Measurements from ENCODE around the gene ZBTB11.
"Not testable (repeated sequence)": the region's sequence is repeated elsewhere in the genome, so short reads cannot be mapped to it uniquely, and the experiment has no call there.

ZBTB11 gene

DNA sequence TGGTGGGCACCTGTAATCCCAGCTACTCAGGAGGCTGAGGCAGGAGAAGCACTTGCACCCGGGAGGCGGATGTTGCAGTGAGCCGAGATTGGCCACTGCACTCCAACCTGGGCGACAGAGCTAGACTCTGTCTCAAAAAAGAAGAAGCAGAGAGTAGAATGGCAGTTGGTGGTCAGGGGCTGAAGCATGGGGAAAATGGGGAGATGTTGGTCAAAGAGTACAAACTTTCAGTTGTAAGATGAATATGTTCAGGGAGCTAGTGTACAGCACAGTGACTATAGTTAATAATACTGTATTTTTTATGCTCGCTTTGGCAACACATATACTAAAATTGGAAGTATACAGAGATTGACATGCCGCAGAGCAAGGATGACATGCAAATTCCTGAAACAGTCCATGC, 61.4 kb downstream of the ZBTB11 start:
- DNase-seq: no peak

DNA sequence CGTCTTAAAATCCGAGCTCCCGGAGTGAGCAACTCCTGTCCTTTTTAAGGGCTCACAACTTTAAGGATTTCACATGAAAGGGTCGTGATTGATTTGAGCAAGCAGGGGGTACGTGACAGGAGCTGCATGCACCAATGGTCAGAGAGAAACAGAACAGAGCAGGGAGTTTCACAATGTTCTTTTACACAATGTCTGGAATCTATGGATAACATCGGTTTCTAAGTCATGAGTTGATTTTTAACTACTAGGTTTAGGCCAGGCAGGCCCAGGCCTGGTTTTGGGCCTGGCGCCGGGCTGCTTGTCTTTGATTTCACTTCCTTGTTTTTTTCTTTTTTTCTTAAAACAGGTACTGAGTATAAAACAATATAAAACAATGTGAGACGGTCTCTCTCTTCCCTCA, 63.9 kb downstream of the ZBTB11 start:
- DNase-seq: not testable (repeated sequence)

DNA sequence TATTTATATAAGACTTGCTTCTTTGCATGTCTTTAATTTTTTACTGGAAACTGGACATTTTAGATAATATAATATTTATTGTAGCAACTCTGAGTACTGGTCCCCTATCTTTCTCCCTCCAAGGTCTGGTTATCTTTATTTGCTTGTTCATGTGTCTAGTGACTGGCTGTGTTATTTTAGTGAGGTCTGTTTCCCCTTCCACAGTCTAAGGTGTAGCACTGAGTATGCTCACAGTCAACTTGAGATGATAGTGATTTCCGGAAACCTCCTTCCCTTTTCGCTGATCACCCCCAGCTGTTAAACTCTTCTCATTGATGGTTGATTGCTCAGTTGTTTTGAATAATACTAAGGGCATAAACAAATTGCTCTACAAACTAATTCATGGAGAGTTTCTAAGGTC, 65.9 kb downstream of the ZBTB11 start:
- no peak for DNase-seq

DNA sequence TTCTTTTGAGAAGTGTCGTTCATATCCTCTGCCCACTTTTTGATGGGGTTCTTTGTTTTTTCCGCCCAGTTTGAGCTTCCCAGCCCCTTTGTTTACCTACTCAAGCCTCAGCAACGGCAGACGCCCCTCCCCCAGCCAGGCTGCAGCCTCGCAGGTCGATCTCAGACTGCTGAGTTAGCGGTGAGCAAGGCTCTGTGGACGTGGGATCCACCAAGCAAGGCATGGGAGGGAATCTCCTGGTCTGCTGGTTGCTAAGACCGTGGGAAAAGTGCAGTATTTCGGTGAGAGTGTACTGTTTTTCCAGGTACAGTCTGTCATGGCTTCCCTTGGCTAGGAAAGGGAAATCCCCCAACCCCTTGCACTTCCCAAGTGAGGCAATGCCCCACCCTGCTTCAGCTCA, 71.5 kb downstream of the ZBTB11 start:
- DNase-seq: not testable (repeated sequence)

DNA sequence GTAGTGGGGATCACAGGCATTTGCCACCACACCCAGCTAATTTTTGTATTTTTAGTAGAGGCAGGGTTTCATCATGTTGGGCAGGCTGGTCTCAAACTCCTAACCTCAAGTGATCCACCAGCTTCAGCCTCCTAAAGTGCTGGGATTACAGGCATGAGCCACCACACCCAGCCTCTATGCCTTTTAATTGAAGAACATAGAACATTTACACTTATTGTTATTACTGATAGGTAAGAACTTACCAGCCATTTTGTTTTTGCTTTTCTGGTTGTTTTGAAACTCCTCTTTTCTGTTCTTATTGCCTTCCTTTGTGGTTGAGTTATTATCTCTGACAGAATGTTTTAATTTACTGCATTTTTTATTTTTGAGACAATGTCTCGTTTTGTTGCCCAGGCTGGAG, 73.7 kb downstream of the ZBTB11 start:
- no peak for DNase-seq

DNA sequence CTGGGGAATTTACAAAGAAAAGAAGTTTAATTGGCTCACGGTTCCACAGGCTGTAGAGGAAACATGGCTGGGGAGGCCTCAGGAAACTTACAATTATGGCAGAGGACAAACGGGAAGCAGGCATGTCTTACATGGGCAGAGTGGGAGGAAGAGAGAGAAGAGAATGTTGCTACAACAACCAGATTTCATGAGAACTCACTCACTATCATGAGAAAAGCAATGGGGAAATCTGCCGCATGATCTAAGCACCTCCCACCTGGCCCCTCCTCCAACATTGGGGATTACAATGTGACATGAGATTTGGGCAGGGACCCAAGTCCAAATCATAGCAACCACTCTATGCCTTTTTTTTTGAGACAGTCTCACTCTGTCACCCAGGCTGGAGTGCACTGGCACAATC, 74.2 kb downstream of the ZBTB11 start:
- DNase-seq: no peak

All from NCI-H2227 treated with DMSO at 0.1 percent for 48 hours (cell line).